GM20000 (cell line): ENCODE measurements around the gene ZFP57.

ENCODE experiments used
- DNase-seq: peaks from one replicate; pipeline ENCODE4 v3.0.0; 2012; ENCODE audit warnings: low spot score
- CTCF ChIP-seq: IDR thresholded peaks from 2 replicates; pipeline ENCODE4 v1.5.1; 2012; ENCODE audit warnings: mild to moderate bottlenecking, control low read depth; ENCODE audit errors: extremely low read depth, missing control alignments

Gene ZFP57

GRCh38 chr6:29681811-29682210 lies 859 bp upstream of the ZFP57 start:
- TF ChIP-seq CTCF, result no peak

GRCh38 chr6:29680416-29680815 lies 536 bp downstream of the ZFP57 start:
- TF ChIP-seq CTCF, result no peak
- no peak for DNase-seq

More at GRCh38 chr6:29681811-29682210, 859 bp upstream of the ZFP57 start:
- DNase-seq, result no peak

GRCh38 chr6:29679962-29680361 lies 990 bp downstream of the ZFP57 start:
- DNase-seq, result no peak
- TF ChIP-seq CTCF, result no peak

GRCh38 chr6:29678114-29678513 lies 2.8 kb downstream of the ZFP57 start:
- TF ChIP-seq CTCF, result no peak
- no peak for DNase-seq

- DNase-seq, result no peak
- no peak for TF ChIP-seq CTCF
Observed at GRCh38 chr6:29676981-29677601, 3.9 kb downstream of the ZFP57 start.

GRCh38 chr6:29675561-29675960 lies 5.4 kb downstream of the ZFP57 start:
- TF ChIP-seq CTCF, result no peak
- DNase-seq, result no peak

- DNase-seq, result no peak
- TF ChIP-seq CTCF, result no peak
Observed at GRCh38 chr6:29674008-29674407, 6.9 kb downstream of the ZFP57 start.
